PC-3 (cell line): ENCODE data around the gene AUP1. TPM values are rescaled to one million over a fixed set of nuclear protein-coding genes. Genes with fewer than 3 reads are reported as not detected.

ENCODE experiments used
- ATAC-seq: fragments of 200-7000 bp; cut with Tn5 transposase; 2 replicates; pipeline ENCODE4 v1.9.1; 2020; ENCODE audit warnings: mild to moderate bottlenecking, moderate library complexity
- BruUV-seq: library from RNA; stranded (reverse); fragments of 400-500 nt; replicated peaks from 2 replicates; lab custom pipeline; 2021; lab: Mats Ljungman, UMichigan
- CTCF ChIA-PET: fragments of 300-600 bp; sonication (Branson Sonifier 250); formaldehyde crosslinking; loops from one replicate; lab custom pipeline; 2022; ENCODE audit warnings: antibody characterized with exemption; lab: Charles Lee
- POLR2A ChIA-PET: fragments of 300-600 bp; sonication (Branson Sonifier 250); formaldehyde crosslinking; loops from one replicate; lab custom pipeline; 2022; ENCODE audit warnings: antibody characterized with exemption; ENCODE audit not compliant: unreplicated experiment; lab: Charles Lee
- DNase-seq: peaks from one replicate; pipeline ENCODE4 v3.0.0-alpha.2; 2015
- H2AFZ ChIP-seq: fragments of 300-600 bp; sonication (generic); 2 replicates; pipeline ENCODE4 v1.6.0; 2016; ENCODE audit warnings: antibody characterized with exemption, low read length
- H3F3A ChIP-seq: fragments of 300-600 bp; sonication (generic); one replicate; pipeline ENCODE4 v1.6.0; 2017; ENCODE audit warnings: antibody characterized with exemption, low read length, control low read depth, mild to moderate bottlenecking; ENCODE audit not compliant: unreplicated experiment
- H3K27ac ChIP-seq: fragments of 300-600 bp; sonication (generic); 2 replicates; pipeline ENCODE4 v1.5.1; 2016; ENCODE audit warnings: mild to moderate bottlenecking, low read length
- H3K27me3 ChIP-seq: fragments of 300-600 bp; sonication (generic); 2 replicates; pipeline ENCODE4 v1.6.1; 2016; ENCODE audit warnings: low read length, mixed read lengths
- H3K36me3 ChIP-seq: fragments of 300-600 bp; sonication (generic); 2 replicates; pipeline ENCODE4 v1.6.1; 2016; ENCODE audit warnings: low read depth, mixed run types, low read length, mixed read lengths
- H3K4me1 ChIP-seq: fragments of 300-600 bp; sonication (generic); 2 replicates; pipeline ENCODE4 v1.5.1; 2016; ENCODE audit warnings: low read length; ENCODE audit not compliant: insufficient read depth
- H3K4me2 ChIP-seq: fragments of 300-600 bp; sonication (generic); 2 replicates; pipeline ENCODE4 v1.6.0; 2016; ENCODE audit warnings: low read length
- H3K4me3 ChIP-seq: fragments of 300-600 bp; sonication (generic); 2 replicates; pipeline ENCODE4 v1.5.1; 2016; ENCODE audit warnings: mild to moderate bottlenecking, low read length, mixed read lengths
- H3K79me2 ChIP-seq: fragments of 300-600 bp; sonication (generic); 2 replicates; pipeline ENCODE4 v1.6.1; 2017; ENCODE audit warnings: low read length, mixed read lengths
- H3K9ac ChIP-seq: fragments of 300-600 bp; sonication (generic); 2 replicates; pipeline ENCODE4 v1.6.0; 2016; ENCODE audit warnings: mild to moderate bottlenecking, low read length
- H3K9me2 ChIP-seq: fragments of 300-600 bp; sonication (generic); replicated peaks from 2 replicates; pipeline ENCODE4 v1.6.1; 2016; ENCODE audit warnings: mixed run types, low read length, mixed read lengths
- H3K9me3 ChIP-seq: fragments of 300-600 bp; sonication (generic); 2 replicates; pipeline ENCODE4 v1.6.1; 2016; ENCODE audit warnings: low read length, mixed read lengths
- H4K20me1 ChIP-seq: fragments of 300-600 bp; sonication (generic); 2 replicates; pipeline ENCODE4 v1.6.1; 2016; ENCODE audit warnings: low read length, mixed read lengths
- CTCF ChIP-seq: fragments of 300-600 bp; sonication (generic); conservative IDR thresholded peaks from 2 replicates; pipeline ENCODE4 v1.5.1; 2017; ENCODE audit warnings: antibody characterized with exemption, low read depth, mild to moderate bottlenecking, low read length
- EZH2 ChIP-seq: fragments of 300-600 bp; sonication (generic); IDR thresholded peaks from one replicate; pipeline ENCODE4 v1.6.1; 2017; ENCODE audit warnings: antibody characterized with exemption, mild to moderate bottlenecking, low read length; ENCODE audit not compliant: unreplicated experiment
- EZH2phosphoT487 ChIP-seq: fragments of 300-600 bp; sonication (generic); IDR thresholded peaks from 2 replicates; pipeline ENCODE4 v1.6.1; 2018; ENCODE audit warnings: mild to moderate bottlenecking, antibody characterized with exemption, low read length, borderline replicate concordance
- intact Hi-C: fragments of 100-400 bp; cut with micrococcal nuclease; formaldehyde crosslinking; loops from 2 replicates; pipeline ENCODE4 v1.9.0; 2023
- total RNA-seq: library from RNA; depleted of rRNA; stranded (reverse); fragments of >200 nt; gene quantifications from 2 replicates; pipeline ENCODE4 v1.2.3, GENCODE V29; 2014

AUP1 gene
- total RNA-seq, 1 experiment from 2014 or later: 233 TPM

- intact Hi-C loops: no loop called here
- Histone ChIP-seq H3K36me3 (no peaks in the 10 kb centered on the region), H3K9me3 (no peaks in the 10 kb centered on the region), H3K9me2 (no peaks in the 10 kb centered on the region), H4K20me1 (no peaks in the 10 kb centered on the region), H3K9ac (no peak overlapping the region), H3K4me1 (peaks cover 10% of the 10 kb centered on the region), H3F3A (peaks cover 4% of the 10 kb centered on the region), H3K27me3 (no peaks in the 10 kb centered on the region), H3K79me2 (no peaks in the 10 kb centered on the region), H2AFZ (no peak overlapping the region), H3K4me2 (no peak overlapping the region), H3K4me3 (no peak overlapping the region), H3K27ac (no peak overlapping the region)
- ATAC-seq (no peak), DNase-seq (no peak)
- POLR2A ChIA-PET: no interaction called here
- TF ChIP-seq EZH2 (no peak), CTCF (no peak), EZH2phosphoT487 (no peak)
- CTCF ChIA-PET: no interaction called here
- BruUV-seq: no TSS peak
These were observed 45.8 kb upstream of the AUP1 start for GRCh38 chr2:74575320-74575719.

DNA sequence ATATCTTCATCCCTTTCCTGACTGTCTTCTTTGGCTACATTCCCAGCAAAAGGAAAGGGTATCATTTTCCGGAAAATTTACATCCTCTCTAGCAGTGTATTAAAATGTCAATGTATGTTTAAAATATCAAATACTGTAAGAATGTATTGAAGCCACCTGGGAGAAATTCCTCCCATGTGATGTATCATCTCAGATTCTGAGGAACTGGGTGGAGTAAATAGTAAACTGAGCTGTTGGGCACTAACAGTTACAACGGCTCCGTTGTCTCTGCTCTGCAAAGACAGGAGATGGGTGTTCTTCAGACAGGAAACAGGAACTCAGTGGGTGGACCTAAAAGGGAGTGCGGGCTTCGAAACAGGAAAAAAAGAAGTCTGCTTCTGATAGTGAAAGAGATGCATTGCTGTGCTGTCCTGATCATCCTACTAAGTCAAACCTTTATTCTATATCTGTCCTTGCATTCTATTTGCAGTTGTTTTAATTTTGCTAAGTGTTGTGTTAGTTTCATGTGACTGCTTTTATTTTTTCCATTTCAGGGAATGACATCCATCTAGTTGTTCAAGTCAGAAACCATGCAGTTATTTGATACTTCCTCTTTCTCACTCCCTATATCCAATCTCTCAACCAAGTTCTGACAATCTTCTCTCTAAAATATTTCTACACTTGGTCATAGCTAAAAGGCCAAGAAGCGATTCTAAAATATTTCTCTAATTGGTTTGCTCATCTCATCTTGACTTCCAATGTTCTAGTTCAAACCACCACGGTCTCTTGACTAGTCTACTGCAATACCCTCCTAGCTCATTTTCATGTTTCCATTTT lies 44.4 kb upstream of the AUP1 start:
- Histone ChIP-seq H3K27me3 (no peaks in the 10 kb centered on the region), H3K4me3 (0 out of 2 replicates have a peak overlapping the region, but pooled peaks have one; percentile 21), H3K9ac (no peak overlapping the region), H3K36me3 (no peaks in the 10 kb centered on the region), H3K27ac (peak overlapping the region; percentile 53), H3K79me2 (no peaks in the 10 kb centered on the region), H3F3A (peaks cover 4% of the 10 kb centered on the region), H3K4me2 (peak overlapping the region; percentile 52), H3K9me2 (no peaks in the 10 kb centered on the region), H3K4me1 (peaks cover 11% of the 10 kb centered on the region), H4K20me1 (no peaks in the 10 kb centered on the region), H3K9me3 (no peaks in the 10 kb centered on the region), H2AFZ (peak overlapping the region; percentile 54)
- ATAC-seq (peak; percentile 85), DNase-seq (peak; percentile 72)
- TF ChIP-seq CTCF (no peak), EZH2 (no peak), EZH2phosphoT487 (no peak)
- intact Hi-C loops: no loop called here
- ChIA-PET POLR2A (no interaction called here), CTCF (no interaction called here)
- BruUV-seq: no TSS peak
